OCI-LY7 (cell line): ENCODE data around the gene CCNL1.
"Not testable (repeated sequence)": the region's sequence is repeated elsewhere in the genome, so short reads cannot be mapped to it uniquely, and the experiment has no call there.

Experiments
- EZH2phosphoT487 ChIP-seq: fragments of 200-600 bp; sonication (generic); IDR thresholded peaks from 2 replicates; pipeline ENCODE4 v1.6.1; 2018; ENCODE audit warnings: low read depth, borderline replicate concordance, mild to moderate bottlenecking, mixed run types, antibody characterized with exemption, low read length, moderate library complexity, mixed read lengths
- TF ChIP-seq, protein P1 (sequence below): fragments of 200-600 bp; sonication (generic); conservative IDR thresholded peaks from 2 replicates; pipeline ENCODE4 v1.5.1; 2014; ENCODE audit warnings: mild to moderate bottlenecking, antibody characterized with exemption, low read length, moderate library complexity, mixed read lengths

DNA sequence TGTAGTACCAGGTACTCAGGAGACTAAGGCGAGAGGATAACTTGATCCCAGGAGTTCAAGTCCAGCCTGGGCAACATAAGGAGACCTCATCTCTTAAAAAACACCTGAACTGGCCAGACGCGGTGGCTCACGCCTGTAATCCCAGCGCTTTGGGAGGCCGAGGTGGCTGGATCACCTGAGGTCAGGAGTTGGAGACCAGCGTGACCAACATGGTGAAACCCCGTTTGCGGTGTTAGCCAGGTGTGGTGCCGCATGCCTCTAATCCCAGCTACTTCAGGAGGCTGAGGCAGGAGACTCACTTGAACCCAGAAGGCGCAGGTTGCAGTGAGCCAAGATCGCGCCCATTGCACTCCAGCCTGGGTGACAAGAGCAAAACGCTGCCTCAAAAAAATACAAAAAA is 13.4 kb upstream of the CCNL1 start:
- TF ChIP-seq, protein P1, sequence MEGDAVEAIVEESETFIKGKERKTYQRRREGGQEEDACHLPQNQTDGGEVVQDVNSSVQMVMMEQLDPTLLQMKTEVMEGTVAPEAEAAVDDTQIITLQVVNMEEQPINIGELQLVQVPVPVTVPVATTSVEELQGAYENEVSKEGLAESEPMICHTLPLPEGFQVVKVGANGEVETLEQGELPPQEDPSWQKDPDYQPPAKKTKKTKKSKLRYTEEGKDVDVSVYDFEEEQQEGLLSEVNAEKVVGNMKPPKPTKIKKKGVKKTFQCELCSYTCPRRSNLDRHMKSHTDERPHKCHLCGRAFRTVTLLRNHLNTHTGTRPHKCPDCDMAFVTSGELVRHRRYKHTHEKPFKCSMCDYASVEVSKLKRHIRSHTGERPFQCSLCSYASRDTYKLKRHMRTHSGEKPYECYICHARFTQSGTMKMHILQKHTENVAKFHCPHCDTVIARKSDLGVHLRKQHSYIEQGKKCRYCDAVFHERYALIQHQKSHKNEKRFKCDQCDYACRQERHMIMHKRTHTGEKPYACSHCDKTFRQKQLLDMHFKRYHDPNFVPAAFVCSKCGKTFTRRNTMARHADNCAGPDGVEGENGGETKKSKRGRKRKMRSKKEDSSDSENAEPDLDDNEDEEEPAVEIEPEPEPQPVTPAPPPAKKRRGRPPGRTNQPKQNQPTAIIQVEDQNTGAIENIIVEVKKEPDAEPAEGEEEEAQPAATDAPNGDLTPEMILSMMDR, result not testable (repeated sequence)
- not testable (repeated sequence) for TF ChIP-seq EZH2phosphoT487
